Measurements from ENCODE around the gene ZBTB2. TPM values are rescaled to one million over a fixed set of nuclear protein-coding genes. Genes with fewer than 3 reads are reported as not detected.

The ZBTB2 gene
- total RNA-seq, 1 experiment from 2014 or later, result 31.4 TPM

- Histone ChIP-seq H3K79me1 (ENCODE audit: insufficient read depth, low read depth, low read length, poor library complexity, severe bottlenecking) (no peaks in the 10 kb centered on the region), H3K27ac (ENCODE audit: insufficient read length, low read depth, low read length) (no peak overlapping the region), H2BK5ac (ENCODE audit: insufficient read length, low read length) (no peak overlapping the region), H2BK120ac (ENCODE audit: low read depth, low read length, poor library complexity, severe bottlenecking) (no peak overlapping the region), H2BK15ac (ENCODE audit: low read depth, low read length) (no peak overlapping the region), H2BK12ac (ENCODE audit: insufficient read length, low read depth, low read length) (no peak overlapping the region), H3K4me1 (ENCODE audit: insufficient read depth, low read length) (no peaks in the 10 kb centered on the region), H3K9ac (ENCODE audit: extremely low read depth, insufficient read length, low read length) (no peak overlapping the region), H3K27me3 (ENCODE audit: insufficient read depth, low read length) (no peaks in the 10 kb centered on the region), H3K79me2 (ENCODE audit: insufficient read depth, low read length) (no peaks in the 10 kb centered on the region), H4K20me1 (ENCODE audit: control insufficient read depth, insufficient read depth, insufficient read length) (no peaks in the 10 kb centered on the region), H3K4me2 (ENCODE audit: insufficient read depth, insufficient read length, low read length) (no peak overlapping the region), H2AK5ac (ENCODE audit: insufficient read length, low read length) (no peak overlapping the region), H3K14ac (ENCODE audit: insufficient read depth, low read length) (no peak overlapping the region), H4K5ac (ENCODE audit: insufficient read length, low read depth, low read length) (no peak overlapping the region), H4K91ac (ENCODE audit: insufficient read length, low read depth, low read length) (no peak overlapping the region), H2AFZ (ENCODE audit: low read length) (no peak overlapping the region), H3K18ac (ENCODE audit: insufficient read length, low read depth, low read length) (no peak overlapping the region), H3K4ac (ENCODE audit: low read depth, low read length) (no peak overlapping the region), H3K23me2 (ENCODE audit: insufficient read length, low read depth, low read length, poor library complexity, severe bottlenecking) (no peaks in the 10 kb centered on the region), H4K8ac (replicated peaks; ENCODE audit: insufficient read length, low read depth, low read length) (no peak overlapping the region), H3K9me3 (ENCODE audit: control insufficient read depth, low read depth, low read length) (no peaks in the 10 kb centered on the region), H3T11ph (ENCODE audit: low read length) (no peak overlapping the region), H3K56ac (ENCODE audit: insufficient read length, low read depth, low read length) (no peak overlapping the region), H3K23ac (ENCODE audit: insufficient read length, low read depth, low read length) (no peak overlapping the region), H2BK20ac (ENCODE audit: low read depth, low read length, poor library complexity, severe bottlenecking) (no peak overlapping the region)
- Mint-ChIP-seq H3K4me3 (no peak overlapping the region), H3K27me3 (ENCODE audit: low read depth) (no peaks in the 10 kb centered on the region; the same call in 1 of the 2 replicates), H3K4me1 (no peaks in the 10 kb centered on the region), H3K9me3 (no peaks in the 10 kb centered on the region), H3K27ac (peak overlapping the region in 1 of 3 experiments; percentile 39; a peak in 1 of 7 replicates), H3K36me3 (ENCODE audit: insufficient read depth in 1 of 3, low read depth in 3 of 3) (peaks cover 24 to 75% (median 74%) of the 10 kb centered on the region in 3 experiments)
- WGBS (ENCODE audit: extremely low coverage, insufficient read length, low lambda C conversion rate), result no CpG with 5 or more reads among the region's 4 CpGs
- no peak for DNase-seq
- no peak for TF ChIP-seq CTCF (conservative IDR thresholded peaks at IDR 0.05)
Measured at GRCh38 chr6:151425561-151425960, 34.2 kb upstream of the ZBTB2 start.
